Psoas muscle (tissue), 8 donors: ENCODE data around the gene PPP1CB. TPM values are rescaled to one million over a fixed set of nuclear protein-coding genes. Genes with fewer than 3 reads are reported as not detected.

Source experiments
- ATAC-seq, 4 donors: fragments of 200-7000 bp; cut with Tn5 transposase; one replicate each; pipeline ENCODE4 v1.9.1; 2020; ENCODE audit warnings: moderate library complexity in 3 of 4, mild to moderate bottlenecking in 2 of 4
- DNase-seq, 2 donors: peaks; one replicate each; pipeline ENCODE4 v3.0.0-alpha.2; 2020
- H3K27ac ChIP-seq: fragments of 200-600 bp; one replicate; pipeline ENCODE4 v1.8.0; 2022
- H3K27me3 ChIP-seq, 3 donors: fragments of 200-600 bp in 1 of 3; one replicate each; pipeline versions ENCODE4 v1.6.1 to v1.8.0; 2013 to 2022; ENCODE audit warnings: low read length in 2 of 3, mild to moderate bottlenecking in 2 of 3, moderate library complexity in 1 of 3; ENCODE audit not compliant: insufficient read depth in 3 of 3
- H3K36me3 ChIP-seq, 2 donors: fragments of 200-600 bp in 1 of 2; one replicate each; pipeline versions ENCODE4 v1.6.1 to v1.8.0; 2013 to 2022; ENCODE audit warnings: low read depth in 1 of 2, mild to moderate bottlenecking in 1 of 2, moderate library complexity in 1 of 2; ENCODE audit not compliant: insufficient read depth in 1 of 2
- H3K4me1 ChIP-seq: fragments of 200-600 bp; one replicate; pipeline ENCODE4 v1.8.0; 2022
- H3K4me3 ChIP-seq: fragments of 200-600 bp; one replicate; pipeline ENCODE4 v1.8.0; 2022; ENCODE audit warnings: mild to moderate bottlenecking
- H3K9me3 ChIP-seq: fragments of 200-600 bp; one replicate; pipeline ENCODE4 v1.8.0; 2022
- WGBS, 3 donors: extraction: QIAGEN DNeasy Blood & Tissue Kit; methylation state at CpG; one replicate each; pipeline versions ENCODE4 v1.1.6 to v1.1.7; 2013; 5-methylcytosine and 5-hydroxymethylcytosine counted together
- intact Hi-C, 2 donors: fragments of 100-400 bp; cut with DNase I; formaldehyde crosslinking; loops; one replicate each; pipeline versions ENCODE4 v1.11.0 to v1.14.2; 2022
- polyA plus RNA-seq, 3 donors: library from polyadenylated mRNA; stranded (reverse); fragments of 200-250 nt; gene quantifications; one replicate each; pipeline ENCODE4 v1.2.3, GENCODE V29; 2013
- total RNA-seq, 4 donors: library from RNA; stranded (reverse); fragmentation: NEBNext Ultra II Directional in 2 of 4; extraction: Animal tissue kit (Norgen Biotek cat#: 25700) in 2 of 4; gene quantifications; one replicate each; pipeline versions ENCODE4 v1.2.1 to v1.2.4, GENCODE V29; 2021 to 2023
- TF ChIP-seq, protein P1 (sequence below): fragments of 200-600 bp; IDR thresholded peaks from one replicate; pipeline ENCODE4 v1.8.0; 2022; ENCODE audit warnings: antibody characterized with exemption
- donor health status: healthy with polysubstance abuse.
- donor health status: DM: no; HTN: no; CAD: no; lungs with moderate emphysema.
- donor health status: Bipolar disorder and iron deficiency.
- donor health status: healthy.
- donor health status: DM: yes; HTN: yes; CAD: no.
- donor health status: DM: no; HTN: no; CAD: no.
- donor health status: DM: no; HTN: no; CAD: no.
- donor health status: DM: yes; HTN: yes; CAD: no.

The PPP1CB gene
- total and polyA plus RNA-seq, 7 donors = 191 to 628 (median 448) TPM

- no peaks in the 10 kb centered on the region for H3K36me3 ChIP-seq
- no peak overlapping the region for H3K4me3 ChIP-seq
- H3K27me3 ChIP-seq = no peaks in the 10 kb centered on the region
- no peaks in the 10 kb centered on the region for H3K9me3 ChIP-seq
- peaks cover 24% of the 10 kb centered on the region for H3K4me1 ChIP-seq
- 72 to 87% (median 76%) methylated on average over 7 of the region's 7 CpGs for WGBS, 3 donors
- no peak for DNase-seq
- no peak for ATAC-seq
- intact Hi-C loops = no loop called here
- TF ChIP-seq, protein P1, sequence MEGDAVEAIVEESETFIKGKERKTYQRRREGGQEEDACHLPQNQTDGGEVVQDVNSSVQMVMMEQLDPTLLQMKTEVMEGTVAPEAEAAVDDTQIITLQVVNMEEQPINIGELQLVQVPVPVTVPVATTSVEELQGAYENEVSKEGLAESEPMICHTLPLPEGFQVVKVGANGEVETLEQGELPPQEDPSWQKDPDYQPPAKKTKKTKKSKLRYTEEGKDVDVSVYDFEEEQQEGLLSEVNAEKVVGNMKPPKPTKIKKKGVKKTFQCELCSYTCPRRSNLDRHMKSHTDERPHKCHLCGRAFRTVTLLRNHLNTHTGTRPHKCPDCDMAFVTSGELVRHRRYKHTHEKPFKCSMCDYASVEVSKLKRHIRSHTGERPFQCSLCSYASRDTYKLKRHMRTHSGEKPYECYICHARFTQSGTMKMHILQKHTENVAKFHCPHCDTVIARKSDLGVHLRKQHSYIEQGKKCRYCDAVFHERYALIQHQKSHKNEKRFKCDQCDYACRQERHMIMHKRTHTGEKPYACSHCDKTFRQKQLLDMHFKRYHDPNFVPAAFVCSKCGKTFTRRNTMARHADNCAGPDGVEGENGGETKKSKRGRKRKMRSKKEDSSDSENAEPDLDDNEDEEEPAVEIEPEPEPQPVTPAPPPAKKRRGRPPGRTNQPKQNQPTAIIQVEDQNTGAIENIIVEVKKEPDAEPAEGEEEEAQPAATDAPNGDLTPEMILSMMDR = no peak
- H3K27ac ChIP-seq = no peak overlapping the region
Observed at GRCh38 chr2:28721601-28722191, 29.9 kb upstream of the PPP1CB start.

DNA sequence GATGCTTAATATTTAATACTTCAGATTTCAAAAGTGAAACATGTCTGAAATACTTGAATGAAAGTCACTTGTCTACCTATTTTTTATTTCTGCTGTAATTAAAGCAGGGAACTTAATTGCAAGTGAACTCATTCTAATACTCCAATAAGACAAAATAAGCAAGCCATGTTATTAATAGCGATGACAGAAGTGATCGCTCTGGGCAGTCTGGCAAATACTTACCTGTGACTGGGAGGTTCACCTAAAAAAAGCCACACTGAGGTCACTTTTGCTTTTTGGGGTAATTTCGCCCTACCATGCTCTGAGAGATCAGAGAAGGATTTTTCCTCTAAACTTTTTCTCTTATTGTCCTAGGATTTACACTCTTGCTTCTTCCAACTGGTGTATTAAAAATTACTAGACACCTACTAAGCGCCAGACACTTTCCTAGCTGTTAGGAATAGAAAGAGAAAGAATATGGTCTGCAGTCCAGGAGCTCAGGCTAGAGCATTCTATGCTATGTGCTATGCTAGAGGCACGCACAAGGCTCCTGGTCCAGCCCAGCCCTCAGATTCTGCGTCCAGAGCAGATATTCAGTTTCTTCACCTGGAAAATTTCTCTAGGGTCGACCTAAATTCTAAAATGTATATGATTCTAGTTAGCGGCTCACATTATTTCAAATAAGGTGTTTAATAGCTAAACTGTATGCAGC, 26.5 kb upstream of the PPP1CB start:
- Histone ChIP-seq H3K4me1 (peaks cover 18% of the 10 kb centered on the region), H3K27ac (peak overlapping the region; percentile 73), H3K27me3 (no peaks in the 10 kb centered on the region), H3K36me3 (no peaks in the 10 kb centered on the region), H3K9me3 (no peaks in the 10 kb centered on the region), H3K4me3 (peak overlapping the region; percentile 17)
- TF ChIP-seq, protein P1 = no peak
- no peak for DNase-seq
- intact Hi-C loops = no loop called here
- peak; percentile 42 to 82 (median 76) for ATAC-seq
- 48 to 75% (median 54%) methylated on average over 8 of the region's 8 CpGs for WGBS, 3 donors

DNA sequence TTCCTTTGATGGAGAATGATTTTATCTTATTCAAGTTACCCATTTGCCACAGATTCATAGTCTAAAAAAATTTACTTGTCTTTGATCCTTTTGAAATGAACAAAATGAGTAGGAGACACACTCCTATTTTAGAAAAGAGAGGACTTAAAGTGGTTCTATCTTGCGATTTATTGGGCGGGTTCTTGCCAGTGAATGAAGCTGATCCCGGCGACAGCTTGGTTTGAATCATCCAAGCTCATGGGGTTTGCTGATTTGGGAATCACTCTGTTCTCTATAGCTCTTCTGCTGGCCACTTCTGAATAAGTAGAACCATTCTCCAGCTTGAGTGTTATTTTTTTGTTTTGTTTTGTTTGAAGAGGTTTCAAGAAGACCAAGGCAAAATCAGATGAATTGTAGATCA, 25.5 kb upstream of the PPP1CB start:
- no peak for DNase-seq
- H3K27ac ChIP-seq = peak overlapping the region; percentile 73
- H3K27me3 ChIP-seq = no peaks in the 10 kb centered on the region
- H3K4me3 ChIP-seq = no peak overlapping the region
- H3K4me1 ChIP-seq = peaks cover 18% of the 10 kb centered on the region
- ATAC-seq = no peak
- TF ChIP-seq, protein P1 = no peak
- intact Hi-C loops = no loop called here
- 88 to 96% (median 95%) methylated on average over 4 of the region's 4 CpGs for WGBS, 3 donors
- H3K9me3 ChIP-seq = no peaks in the 10 kb centered on the region
- H3K36me3 ChIP-seq = no peaks in the 10 kb centered on the region

DNA sequence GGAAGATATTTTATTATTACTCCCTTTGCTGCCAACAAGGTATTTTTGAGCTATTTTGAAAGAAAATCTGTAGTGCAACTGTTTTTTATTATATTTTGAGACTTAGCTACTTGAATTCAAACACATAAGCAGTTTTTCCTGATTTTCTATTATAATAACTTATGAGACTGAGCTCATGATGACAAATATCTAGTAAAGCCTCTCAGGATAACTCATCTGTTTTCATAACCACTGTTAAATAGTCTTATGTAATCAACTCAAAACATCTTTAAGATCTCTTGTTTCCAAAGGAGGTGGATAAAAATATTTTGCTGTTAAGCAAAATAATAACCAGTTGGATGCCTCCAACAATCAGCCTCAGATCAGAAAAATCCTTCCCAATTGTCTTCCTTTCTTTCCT, 21.9 kb upstream of the PPP1CB start:
- H3K27ac ChIP-seq = peak overlapping the region; percentile 46
- ATAC-seq = no peak
- DNase-seq = no peak
- intact Hi-C loops = no loop called here
- no peaks in the 10 kb centered on the region for H3K9me3 ChIP-seq
- no peak overlapping the region for H3K4me3 ChIP-seq
- no peaks in the 10 kb centered on the region for H3K36me3 ChIP-seq
- H3K27me3 ChIP-seq = no peaks in the 10 kb centered on the region
- H3K4me1 ChIP-seq = peaks cover 8% of the 10 kb centered on the region
- TF ChIP-seq, protein P1 = no peak
